GM10266 (cell line): ENCODE data around the gene PMPCA.
"Not testable (repeated sequence)": the region's sequence is repeated elsewhere in the genome, so short reads cannot be mapped to it uniquely, and the experiment has no call there.

Source experiments
- DNase-seq: peaks from one replicate; pipeline ENCODE4 v3.0.0; 2012; ENCODE audit errors: extremely low spot score
- TF ChIP-seq, protein P1 (sequence below): IDR thresholded peaks from 2 replicates; pipeline ENCODE4 v1.5.1; 2012; ENCODE audit warnings: mild to moderate bottlenecking, low read depth; ENCODE audit not compliant: control insufficient read depth, insufficient read depth; ENCODE audit errors: missing control alignments

PMPCA gene

DNA sequence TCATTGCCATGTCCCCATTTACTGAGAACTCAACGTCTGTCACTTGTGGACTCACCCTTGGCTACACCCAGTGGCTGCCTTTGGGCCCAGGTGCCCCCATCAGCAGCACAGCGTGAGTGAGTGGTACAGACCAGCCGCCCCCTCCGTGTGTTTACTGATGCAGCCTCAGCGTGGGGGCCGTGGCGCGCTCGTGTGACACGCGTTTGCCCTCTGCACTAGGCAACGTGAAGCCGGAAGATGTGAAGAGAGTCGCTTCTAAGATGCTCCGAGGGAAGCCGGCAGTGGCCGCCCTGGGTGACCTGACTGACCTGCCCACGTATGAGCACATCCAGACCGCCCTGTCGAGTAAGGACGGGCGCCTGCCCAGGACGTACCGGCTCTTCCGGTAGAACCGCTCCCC lies 12.4 kb downstream of the PMPCA start:
- no peak for DNase-seq
- TF ChIP-seq, protein P1, sequence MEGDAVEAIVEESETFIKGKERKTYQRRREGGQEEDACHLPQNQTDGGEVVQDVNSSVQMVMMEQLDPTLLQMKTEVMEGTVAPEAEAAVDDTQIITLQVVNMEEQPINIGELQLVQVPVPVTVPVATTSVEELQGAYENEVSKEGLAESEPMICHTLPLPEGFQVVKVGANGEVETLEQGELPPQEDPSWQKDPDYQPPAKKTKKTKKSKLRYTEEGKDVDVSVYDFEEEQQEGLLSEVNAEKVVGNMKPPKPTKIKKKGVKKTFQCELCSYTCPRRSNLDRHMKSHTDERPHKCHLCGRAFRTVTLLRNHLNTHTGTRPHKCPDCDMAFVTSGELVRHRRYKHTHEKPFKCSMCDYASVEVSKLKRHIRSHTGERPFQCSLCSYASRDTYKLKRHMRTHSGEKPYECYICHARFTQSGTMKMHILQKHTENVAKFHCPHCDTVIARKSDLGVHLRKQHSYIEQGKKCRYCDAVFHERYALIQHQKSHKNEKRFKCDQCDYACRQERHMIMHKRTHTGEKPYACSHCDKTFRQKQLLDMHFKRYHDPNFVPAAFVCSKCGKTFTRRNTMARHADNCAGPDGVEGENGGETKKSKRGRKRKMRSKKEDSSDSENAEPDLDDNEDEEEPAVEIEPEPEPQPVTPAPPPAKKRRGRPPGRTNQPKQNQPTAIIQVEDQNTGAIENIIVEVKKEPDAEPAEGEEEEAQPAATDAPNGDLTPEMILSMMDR = no peak

DNA sequence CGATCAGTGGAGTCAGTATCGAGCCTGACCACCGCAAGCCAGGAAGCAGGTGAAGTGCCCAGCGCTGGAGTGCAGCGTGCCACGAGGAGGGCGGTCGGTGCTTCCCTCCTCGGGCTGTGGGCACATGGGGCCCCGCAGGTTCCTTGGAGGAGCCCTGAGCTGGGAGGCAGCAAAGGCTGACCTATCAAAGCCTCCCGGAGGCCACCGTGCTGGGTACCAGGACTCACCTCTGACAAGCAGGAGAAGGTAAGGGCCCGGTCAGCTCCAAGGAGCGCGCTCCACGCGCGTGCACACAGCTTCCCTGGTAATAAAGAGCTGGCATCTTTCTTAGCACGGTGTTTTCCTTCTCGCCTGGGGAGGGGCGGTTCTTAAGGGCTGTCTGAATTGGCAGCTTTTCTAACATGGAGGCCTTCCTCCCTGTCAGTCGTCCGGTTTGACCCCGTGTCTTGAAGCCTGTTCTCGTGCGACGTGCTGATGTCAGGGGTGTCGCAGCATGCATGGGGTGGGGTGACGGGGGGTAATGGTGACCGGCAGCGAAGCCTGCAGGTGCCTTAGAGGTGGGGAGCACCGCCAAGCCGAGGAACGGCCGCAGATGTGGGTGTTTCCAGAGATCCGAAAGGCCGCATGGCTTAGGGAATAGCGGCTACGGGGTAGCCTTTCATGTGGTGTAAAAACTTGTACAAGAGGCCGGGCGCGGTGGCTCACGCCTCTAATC lies 13.1 kb downstream of the PMPCA start:
- TF ChIP-seq, protein P1 = no peak
- DNase-seq = no peak

DNA sequence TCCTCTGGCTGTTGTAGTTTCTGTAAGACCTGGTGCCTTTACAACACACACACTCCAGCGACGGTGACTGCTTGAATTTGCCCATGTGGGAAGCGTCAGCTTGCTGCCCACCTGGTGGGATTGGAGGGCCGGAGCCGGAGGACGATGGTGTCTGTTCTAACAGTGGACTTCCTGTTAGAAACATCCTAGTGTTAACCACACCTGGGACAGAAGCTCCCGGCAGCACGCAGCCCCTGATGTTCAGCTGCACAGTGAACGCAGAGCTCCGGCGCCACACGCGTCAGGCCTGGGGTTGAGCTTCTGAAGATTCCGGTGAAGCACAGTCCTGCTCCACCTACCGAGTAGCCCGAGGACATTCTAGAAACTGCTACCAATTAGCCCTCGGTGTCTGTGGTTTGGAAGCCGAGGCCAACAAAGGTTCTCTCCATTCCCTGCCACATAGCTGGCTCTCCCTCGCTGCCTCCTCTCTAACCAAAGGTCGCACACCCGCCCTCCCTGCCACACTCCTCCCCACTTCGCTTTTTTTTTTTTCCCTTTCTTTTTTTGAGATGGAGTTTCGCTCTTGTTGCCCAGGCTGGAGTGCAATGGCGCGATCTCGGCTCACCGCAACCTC lies 14.4 kb downstream of the PMPCA start:
- DNase-seq = no peak
- TF ChIP-seq, protein P1 = no peak

DNA sequence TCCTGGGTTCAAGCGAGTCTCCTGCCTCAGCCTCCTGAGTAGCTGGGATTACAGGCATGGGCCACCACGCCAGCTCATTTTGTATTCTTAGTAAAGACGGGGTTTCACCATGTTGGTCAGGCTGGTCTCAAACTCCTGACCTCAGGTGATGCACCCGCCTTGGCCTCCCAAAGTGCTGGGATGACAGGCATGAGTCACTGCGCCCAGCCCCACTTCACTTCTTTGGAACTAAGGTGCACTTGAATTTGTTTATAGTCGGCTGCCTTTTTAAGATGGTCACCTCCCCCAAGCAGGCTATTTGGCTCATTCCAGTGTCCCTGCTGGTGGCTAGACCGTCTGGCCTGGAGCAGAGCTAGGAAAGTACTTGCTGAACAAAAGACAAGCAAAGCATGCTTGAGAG lies 14.9 kb downstream of the PMPCA start:
- DNase-seq = not testable (repeated sequence)

DNA sequence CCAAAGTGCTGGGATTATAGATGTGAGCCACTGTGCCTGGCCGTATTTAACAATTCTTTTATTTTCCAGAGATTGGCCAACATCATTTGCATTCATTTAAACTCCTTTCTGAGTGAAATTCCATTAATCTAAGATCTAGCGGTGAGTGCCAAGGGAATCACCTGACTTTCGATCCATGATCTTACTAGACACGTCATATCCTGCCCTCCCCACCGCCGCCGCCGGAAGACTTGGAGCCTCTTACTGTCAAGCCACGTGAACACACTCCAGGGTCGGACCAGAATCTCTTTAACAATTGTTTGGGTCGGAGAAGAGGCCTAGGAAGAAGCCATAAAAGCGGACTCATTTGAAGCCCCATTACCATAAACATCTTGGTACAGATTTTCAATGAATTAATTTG lies 16.3 kb downstream of the PMPCA start:
- no peak for DNase-seq
- TF ChIP-seq, protein P1 = no peak

DNA sequence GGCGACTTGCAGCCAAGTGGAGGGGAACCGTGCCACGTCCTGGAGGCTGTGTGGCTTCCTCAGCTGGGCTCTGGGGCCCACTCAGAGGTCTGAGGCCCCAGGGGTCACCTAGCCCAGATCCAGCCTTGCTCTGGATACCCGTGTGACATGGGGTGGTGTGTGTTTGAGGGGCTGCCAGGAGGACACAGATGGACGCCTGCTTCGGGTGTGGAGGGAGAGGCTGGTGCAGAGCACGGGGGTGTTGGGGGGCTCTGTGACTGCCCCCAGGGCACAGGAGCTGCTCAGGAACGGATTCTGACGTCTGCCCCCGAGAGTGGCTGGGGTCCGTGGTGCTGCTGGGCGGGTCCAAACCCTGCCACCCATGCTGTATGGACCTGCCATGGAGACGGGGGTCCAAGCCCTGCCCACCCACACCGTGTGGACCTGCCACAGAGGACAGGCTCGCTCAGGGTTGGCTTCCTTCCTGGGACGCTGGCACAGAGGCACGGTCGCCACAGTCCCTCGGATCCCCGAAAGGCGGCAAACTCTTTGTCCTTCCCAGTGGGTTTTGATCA lies 18.7 kb downstream of the PMPCA start:
- DNase-seq = no peak
- TF ChIP-seq, protein P1 = no peak

DNA sequence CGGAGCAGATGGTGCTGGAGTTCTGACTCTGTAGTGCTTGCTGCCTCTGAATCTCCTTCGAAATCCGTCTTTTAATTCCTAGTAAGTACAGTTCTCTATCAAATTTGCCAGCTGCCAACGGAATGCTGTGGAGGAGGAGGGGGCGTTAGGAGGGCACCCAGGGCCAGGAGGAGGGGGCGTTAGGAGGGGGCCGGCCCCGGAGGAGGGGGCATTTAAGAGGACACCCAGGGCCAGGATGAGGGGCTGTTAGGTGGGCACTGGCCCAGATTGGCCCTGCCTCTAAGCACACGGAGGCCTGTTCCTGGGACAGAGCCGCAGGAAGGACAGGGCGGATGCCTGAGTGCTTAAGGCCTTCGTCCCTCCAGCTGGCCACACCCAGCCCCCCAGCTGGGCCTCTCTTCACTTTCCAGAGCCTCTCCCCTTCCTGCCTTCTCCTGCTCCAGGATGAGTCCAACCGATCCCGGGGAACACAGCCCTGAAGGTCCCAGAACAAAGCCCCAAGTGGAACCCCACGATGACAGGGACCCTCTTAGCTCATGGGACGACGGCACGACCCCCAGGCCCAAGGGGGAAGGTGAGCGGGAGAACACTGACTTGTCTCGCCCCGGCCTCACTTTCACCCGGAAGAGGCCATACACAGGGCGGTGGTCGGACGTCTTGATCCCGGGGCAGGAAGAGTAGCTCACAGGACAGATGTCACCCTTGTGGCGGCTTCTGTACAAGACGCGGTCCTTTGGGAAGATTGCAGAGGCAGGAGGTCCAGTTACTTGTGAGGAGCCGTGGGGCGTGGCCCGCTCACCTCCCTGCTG lies 19.4 kb downstream of the PMPCA start:
- no peak for DNase-seq
- TF ChIP-seq, protein P1 = no peak
